Sigmoid colon (tissue), 7 donors: Measurements from ENCODE around the gene PFDN6. TPM values are rescaled to one million over a fixed set of nuclear protein-coding genes. Genes with fewer than 3 reads are reported as not detected.

ENCODE experiments used
- DNase-seq: peaks from one replicate; pipeline ENCODE4 v3.0.0-alpha.2; 2019
- H3K27ac ChIP-seq, 4 donors: fragments of 200-600 bp; sonication (generic); one replicate each; pipeline ENCODE4 v1.5.1; 2016 to 2019; ENCODE audit warnings: mild to moderate bottlenecking in 1 of 4
- H3K27me3 ChIP-seq, 3 donors: fragments of 200-600 bp; sonication (generic); one replicate each; pipeline ENCODE4 v1.5.1; 2019; ENCODE audit warnings: mild to moderate bottlenecking in 1 of 3
- H3K36me3 ChIP-seq, 4 donors: fragments of 200-600 bp; sonication (generic); one replicate each; pipeline ENCODE4 v1.5.1; 2016 to 2019
- H3K4me1 ChIP-seq, 4 donors: fragments of 200-600 bp; sonication (generic); one replicate each; pipeline ENCODE4 v1.5.1; 2017 to 2019
- H3K4me3 ChIP-seq, 4 donors: fragments of 200-600 bp; sonication (generic); one replicate each; pipeline ENCODE4 v1.5.1; 2017 to 2019; ENCODE audit warnings: mild to moderate bottlenecking in 2 of 4, moderate library complexity in 1 of 4
- H3K9me3 ChIP-seq, 4 donors: fragments of 200-600 bp in 3 of 4; sonication (generic) in 3 of 4; one replicate each; pipeline versions ENCODE4 v1.5.1 to v1.6.1; 2013 to 2019
- CTCF ChIP-seq, 4 experiments: fragments of 450-650 bp in 3 of 4; fragments of 200-600 bp in 1 of 4; IDR thresholded peaks; one replicate each; pipeline ENCODE4 v1.5.1; 2016 to 2019; ENCODE audit warnings: antibody characterized with exemption in 4 of 4, mild to moderate bottlenecking in 3 of 4, moderate library complexity in 2 of 4
- EP300 ChIP-seq, 4 donors: sonication (generic); formaldehyde crosslinking; IDR thresholded peaks; one replicate each; pipeline ENCODE4 v1.6.1; 2017; ENCODE audit warnings: antibody characterized with exemption in 4 of 4
- POLR2A ChIP-seq, 2 donors: fragments of 450-650 bp; IDR thresholded peaks; one replicate each; pipeline ENCODE4 v1.6.1; 2016; ENCODE audit warnings: antibody characterized with exemption in 2 of 2, mild to moderate bottlenecking in 2 of 2, moderate library complexity in 2 of 2
- POLR2AphosphoS5 ChIP-seq, 4 donors: sonication (generic); formaldehyde crosslinking; IDR thresholded peaks; one replicate each; pipeline ENCODE4 v1.6.1; 2017; ENCODE audit warnings: antibody characterized with exemption in 4 of 4
- WGBS, 2 donors: extraction: QIAGEN DNeasy Blood & Tissue Kit; methylation state at CpG; one replicate each; pipeline ENCODE4 v1.1.7; 2013; 5-methylcytosine and 5-hydroxymethylcytosine counted together
- intact Hi-C: fragments of 100-400 bp; cut with DNase I; formaldehyde crosslinking; loops from one replicate; pipeline ENCODE4 v1.15.1; 2023
- polyA plus RNA-seq, 3 donors: library from polyadenylated mRNA; stranded (reverse); fragments of 200-250 nt; gene quantifications; one replicate each; pipeline ENCODE4 v1.2.3, GENCODE V29; 2013
- total RNA-seq, 4 donors: library from RNA; depleted of rRNA; stranded (reverse); fragments of >200 nt; gene quantifications; one replicate each; pipeline ENCODE4 v1.1.0, GENCODE V29; 2016
- donor health status: healthy with polysubstance abuse.
- donor health status: Bipolar disorder and iron deficiency.
- donor health status: healthy.

The PFDN6 gene
- total and polyA plus RNA-seq, 7 donors = 7.5 to 173 (median 56.1) TPM

GRCh38 chr6:33304216-33304615 is 14.8 kb downstream of the PFDN6 start:
- DNase-seq = no peak
- no peak overlapping the region for H3K4me3 ChIP-seq
- intact Hi-C loops = no loop called here
- H3K27ac ChIP-seq = no peak overlapping the region
- WGBS, 2 donors = 93 to 94% methylated on average over 16 of the region's 16 CpGs
- H3K36me3 ChIP-seq = peaks cover 0 to 51% (median 23%) of the 10 kb centered on the region in 4 donors
- peaks cover 0 to 19% (median 13%) of the 10 kb centered on the region in 4 donors for H3K4me1 ChIP-seq
- TF ChIP-seq CTCF (IDR thresholded peaks at IDR 0.05) (no peak), EP300 (IDR thresholded peaks at IDR 0.05) (no peak)
- H3K27me3 ChIP-seq = no peaks in the 10 kb centered on the region
- no peaks in the 10 kb centered on the region for H3K9me3 ChIP-seq

- H3K27ac ChIP-seq = no peak overlapping the region
- peaks cover 0 to 16% (median 10%) of the 10 kb centered on the region in 4 donors for H3K4me1 ChIP-seq
- H3K36me3 ChIP-seq = peaks cover 0 to 55% (median 24%) of the 10 kb centered on the region in 4 donors
- H3K9me3 ChIP-seq = no peaks in the 10 kb centered on the region
- no peak for TF ChIP-seq CTCF (IDR thresholded peaks at IDR 0.05)
- 85 to 89% methylated on average over 8 of the region's 8 CpGs for WGBS, 2 donors
- no peak for DNase-seq
- H3K4me3 ChIP-seq = no peak overlapping the region
- intact Hi-C loops = no loop called here
- no peaks in the 10 kb centered on the region for H3K27me3 ChIP-seq
Measured at GRCh38 chr6:33305052-33305451, 15.7 kb downstream of the PFDN6 start.

GRCh38 chr6:33306356-33306755 is 17.0 kb downstream of the PFDN6 start:
- H3K27ac ChIP-seq = no peak overlapping the region
- no peak overlapping the region for H3K4me3 ChIP-seq
- H3K4me1 ChIP-seq = peaks cover 0 to 9% (median 4%) of the 10 kb centered on the region in 4 donors
- TF ChIP-seq EP300 (IDR thresholded peaks at IDR 0.05) = no peak
- TF ChIP-seq CTCF (IDR thresholded peaks at IDR 0.05) = no peak
- no peak for TF ChIP-seq POLR2A (IDR thresholded peaks at IDR 0.05)
- no peak for TF ChIP-seq POLR2AphosphoS5 (IDR thresholded peaks at IDR 0.05)
- DNase-seq = no peak
- intact Hi-C loops = no loop called here
- no peaks in the 10 kb centered on the region for H3K9me3 ChIP-seq
- H3K27me3 ChIP-seq = no peaks in the 10 kb centered on the region
- WGBS, 2 donors = 89 to 91% methylated on average over 4 of the region's 4 CpGs
- H3K36me3 ChIP-seq = peaks cover 0 to 64% (median 25%) of the 10 kb centered on the region in 4 donors

GRCh38 chr6:33312361-33313104 is 23.1 kb downstream of the PFDN6 start:
- intact Hi-C loops = no loop called here
- peaks cover 0 to 23% (median 2%) of the 10 kb centered on the region in 4 donors for H3K36me3 ChIP-seq
- peak; percentile 84 for DNase-seq
- 6 to 12% methylated on average over 29 of the region's 29 CpGs for WGBS, 2 donors
- H3K4me1 ChIP-seq = peaks cover 0 to 55% (median 42%) of the 10 kb centered on the region in 4 donors
- H3K9me3 ChIP-seq = no peaks in the 10 kb centered on the region
- H3K4me3 ChIP-seq = peak overlapping the region; percentile 65 to 89 (median 78)
- no peaks in the 10 kb centered on the region for H3K27me3 ChIP-seq
- peak in 2 of 4 donors; percentile 12 to 30 for TF ChIP-seq POLR2AphosphoS5 (IDR thresholded peaks at IDR 0.05)
- no peak for TF ChIP-seq EP300 (IDR thresholded peaks at IDR 0.05)
- TF ChIP-seq POLR2A (IDR thresholded peaks at IDR 0.05) = no peak
- H3K27ac ChIP-seq = peak overlapping the region; percentile 90 to 97 (median 95)

DNA sequence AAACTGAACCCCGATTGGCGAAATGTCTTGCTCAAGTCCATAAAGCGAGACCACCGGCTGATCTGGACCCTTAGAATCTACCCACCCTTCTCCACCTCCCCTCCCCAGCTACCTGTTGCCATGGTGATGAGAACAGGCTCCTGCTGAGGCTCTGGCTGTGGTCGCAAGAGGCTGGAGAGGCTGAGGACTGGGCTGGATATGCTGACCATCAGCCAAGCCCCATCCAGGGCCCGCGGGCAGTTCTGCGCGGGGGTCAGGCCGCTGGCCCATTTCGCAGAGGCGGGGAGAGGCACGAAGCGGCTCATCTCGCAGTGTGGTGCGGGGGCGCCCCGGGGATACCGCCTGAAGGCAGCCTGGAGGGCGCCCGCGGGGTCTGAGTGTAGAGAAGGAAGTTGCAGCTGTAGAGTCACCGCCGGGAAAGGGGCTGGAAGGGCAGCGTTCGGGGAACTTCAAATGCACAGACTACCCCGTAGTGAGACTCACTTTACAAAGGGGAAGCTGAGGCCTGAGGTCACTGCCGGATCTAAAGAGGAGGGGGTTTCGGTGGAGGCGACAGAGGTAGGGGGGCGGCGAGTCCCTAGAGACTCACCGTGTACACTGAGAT is 23.8 kb downstream of the PFDN6 start:
- peak; percentile 81 for DNase-seq
- Histone ChIP-seq H3K4me3 (peak overlapping the region; percentile 65 to 89 (median 78)), H3K4me1 (peaks cover 0 to 58% (median 43%) of the 10 kb centered on the region in 4 donors), H3K9me3 (no peaks in the 10 kb centered on the region), H3K27me3 (no peaks in the 10 kb centered on the region), H3K27ac (peak overlapping the region; percentile 90 to 97 (median 95)), H3K36me3 (peaks cover 0 to 23% (median 2%) of the 10 kb centered on the region in 4 donors)
- intact Hi-C loops = no loop called here
- 0 to 1% methylated on average over 33 of the region's 33 CpGs for WGBS, 2 donors
- no peak for TF ChIP-seq CTCF (IDR thresholded peaks at IDR 0.05)
- TF ChIP-seq POLR2AphosphoS5 (IDR thresholded peaks at IDR 0.05) = no peak
- no peak for TF ChIP-seq POLR2A (IDR thresholded peaks at IDR 0.05)
- TF ChIP-seq EP300 (IDR thresholded peaks at IDR 0.05) = no peak
